GM20431 (cell line): ENCODE data around the gene CA11.
"Not testable (repeated sequence)": the region's sequence is repeated elsewhere in the genome, so short reads cannot be mapped to it uniquely, and the experiment has no call there.

Experiments
- in situ Hi-C: fragments of 300-500 bp; cut with MseI, MboI; formaldehyde crosslinking; loops from one replicate; pipeline ENCODE4 v1.15.0; 2020; ENCODE audit warnings: low sequenced_read_pairs; ENCODE audit not compliant: unreplicated experiment

Gene CA11

GRCh38 chr19:48644839-48645619, 958 bp downstream of the CA11 start:
- in situ Hi-C loops, result no loop called here

DNA sequence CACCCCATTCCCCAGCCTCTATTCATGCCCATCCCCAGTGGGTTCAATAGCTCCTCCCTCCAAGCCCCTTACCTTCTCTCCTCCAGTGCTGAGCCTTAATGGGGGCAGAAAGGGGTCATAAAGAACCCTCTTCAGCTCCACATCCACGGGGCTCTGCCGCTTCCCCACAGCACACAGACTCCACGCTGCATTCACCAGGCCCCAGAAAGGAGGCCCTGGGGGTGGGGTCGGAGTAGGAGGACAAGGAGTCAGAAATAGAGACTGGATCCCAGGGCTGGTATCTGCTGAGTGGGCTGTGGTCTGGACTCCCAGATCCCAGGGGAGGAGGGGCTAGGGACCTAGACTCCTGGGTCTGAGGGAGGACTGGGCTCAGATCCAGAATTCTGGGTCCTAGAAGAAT, 1.6 kb downstream of the CA11 start:
- in situ Hi-C loops, result no loop called here

GRCh38 chr19:48642862-48643261, 3.1 kb downstream of the CA11 start:
- in situ Hi-C loops, result no loop called here

DNA sequence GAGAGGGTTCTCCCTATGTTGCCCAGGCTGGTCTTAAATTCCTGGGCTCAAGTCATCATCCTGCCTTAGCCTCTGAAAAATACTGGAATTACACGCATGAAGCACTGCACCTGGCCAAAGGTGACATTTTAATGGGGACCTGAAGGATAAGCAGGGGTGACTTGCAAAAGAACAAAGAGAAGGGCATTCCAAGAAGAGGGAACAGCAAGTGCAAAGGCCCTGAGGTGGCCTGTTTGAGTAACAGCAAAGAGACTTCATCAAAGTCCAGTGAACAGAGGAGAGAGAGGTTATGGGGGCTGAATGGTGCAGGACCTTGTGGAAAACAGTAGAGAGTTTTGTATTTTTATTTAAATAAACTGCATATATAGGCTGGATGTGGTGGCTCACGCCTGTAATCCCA, 4.1 kb downstream of the CA11 start:
- in situ Hi-C loops, result no loop called here

DNA sequence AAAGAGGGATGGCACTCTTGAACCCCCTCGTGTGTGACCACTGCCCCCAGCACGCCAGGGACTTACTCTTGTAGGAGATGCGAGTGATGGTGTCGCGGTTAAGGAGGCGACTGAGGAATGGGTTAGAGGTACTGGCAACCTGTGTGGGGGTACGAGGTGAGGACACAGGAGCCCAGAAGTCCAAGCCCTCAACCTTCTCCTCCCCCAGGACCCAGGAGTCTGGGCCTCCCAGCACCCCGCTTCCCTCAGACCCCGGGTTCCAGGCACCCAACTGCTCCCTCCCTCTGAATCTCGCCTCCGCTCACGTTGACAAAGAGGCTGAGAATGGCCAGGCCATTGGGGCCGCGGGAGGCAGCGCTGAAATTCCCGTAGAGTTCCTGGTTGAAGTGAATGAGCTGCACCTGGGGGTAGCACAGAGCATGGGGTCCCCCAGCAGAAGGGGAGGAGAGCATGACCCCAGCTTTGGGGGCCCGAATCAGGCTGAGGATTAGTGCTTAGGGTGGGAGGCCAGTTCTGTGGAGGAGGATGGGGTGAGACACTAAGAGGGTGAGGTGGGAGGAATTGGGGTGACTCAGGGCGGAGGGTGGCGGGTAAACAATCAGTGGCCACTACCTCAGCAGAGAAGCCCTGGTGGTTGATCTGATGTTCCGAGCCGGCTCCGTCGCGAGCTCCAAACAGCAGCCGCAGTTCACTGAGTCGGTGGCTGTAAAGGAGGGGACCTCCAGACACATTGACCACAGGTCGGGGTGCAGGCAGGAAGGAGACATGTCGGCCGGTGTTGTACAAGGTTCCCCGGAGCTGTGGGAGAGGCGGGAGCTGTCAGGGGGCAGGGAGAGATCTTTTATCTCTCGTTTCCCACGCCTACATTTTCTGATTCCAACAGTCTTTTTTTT, 6.3 kb downstream of the CA11 start:
- in situ Hi-C loops, result no loop called here

DNA sequence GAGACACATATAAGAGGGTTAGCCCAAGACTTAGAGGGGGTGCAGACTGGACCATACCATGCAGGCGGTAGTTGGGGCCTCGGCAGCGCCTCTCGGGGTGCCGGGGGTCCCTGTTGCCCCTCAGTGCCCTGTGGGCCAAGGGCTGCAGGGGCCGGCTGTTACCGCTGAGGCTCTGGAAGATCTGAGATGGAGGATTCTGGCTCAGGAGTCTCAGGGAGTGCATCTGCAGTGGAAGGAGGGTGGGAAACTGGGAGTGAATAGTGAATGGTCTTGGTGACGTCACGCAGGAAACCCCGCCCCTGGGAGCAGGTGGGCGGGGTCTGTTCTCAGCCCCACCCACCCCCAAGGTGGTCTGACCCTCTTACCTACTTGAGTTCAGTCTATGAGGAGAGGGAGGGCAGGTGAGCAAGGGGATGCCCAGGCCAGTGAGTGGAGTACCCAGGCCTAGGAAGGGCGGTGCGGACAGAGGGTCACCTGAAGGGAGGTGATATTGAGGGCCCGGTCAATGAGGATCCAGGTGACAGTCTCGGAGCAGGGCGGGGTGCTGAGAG, 7.1 kb downstream of the CA11 start:
- in situ Hi-C loops, result no loop called here

GRCh38 chr19:48637948-48638830, 7.8 kb downstream of the CA11 start:
- in situ Hi-C loops, result no loop called here

DNA sequence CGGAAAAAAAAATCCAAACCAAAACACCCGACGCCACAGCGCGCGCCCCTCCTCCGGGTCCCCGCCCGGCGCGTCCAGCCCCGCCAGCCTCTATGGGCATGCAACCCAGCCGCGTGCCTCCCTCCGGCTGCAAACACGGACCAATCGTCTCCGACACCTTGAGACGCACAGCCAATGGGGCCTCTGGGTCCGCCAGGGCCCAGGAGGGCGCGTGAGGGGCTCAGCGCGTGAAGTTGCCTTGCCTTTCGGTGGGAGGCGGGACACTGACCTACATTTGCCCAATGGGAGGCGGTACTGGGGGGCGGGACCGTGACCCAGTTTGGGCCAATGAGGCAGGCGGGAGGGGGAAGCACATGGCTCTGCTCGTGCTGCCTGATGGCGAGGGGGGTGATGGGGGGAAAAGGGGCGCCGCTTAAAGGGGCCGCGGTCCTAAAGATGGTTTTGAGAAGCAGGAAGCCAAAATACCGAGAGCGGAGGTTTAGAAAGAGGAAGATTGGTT, 8.5 kb downstream of the CA11 start:
- in situ Hi-C loops, result no loop called here

- in situ Hi-C loops, result no loop called here
Measured at GRCh38 chr19:48636859-48637448, 9.0 kb downstream of the CA11 start, which contains the start of gene DBP. DBP (minus strand) TSS chr19:48637379; CDS start chr19:48636994, 385 bp downstream.

DNA sequence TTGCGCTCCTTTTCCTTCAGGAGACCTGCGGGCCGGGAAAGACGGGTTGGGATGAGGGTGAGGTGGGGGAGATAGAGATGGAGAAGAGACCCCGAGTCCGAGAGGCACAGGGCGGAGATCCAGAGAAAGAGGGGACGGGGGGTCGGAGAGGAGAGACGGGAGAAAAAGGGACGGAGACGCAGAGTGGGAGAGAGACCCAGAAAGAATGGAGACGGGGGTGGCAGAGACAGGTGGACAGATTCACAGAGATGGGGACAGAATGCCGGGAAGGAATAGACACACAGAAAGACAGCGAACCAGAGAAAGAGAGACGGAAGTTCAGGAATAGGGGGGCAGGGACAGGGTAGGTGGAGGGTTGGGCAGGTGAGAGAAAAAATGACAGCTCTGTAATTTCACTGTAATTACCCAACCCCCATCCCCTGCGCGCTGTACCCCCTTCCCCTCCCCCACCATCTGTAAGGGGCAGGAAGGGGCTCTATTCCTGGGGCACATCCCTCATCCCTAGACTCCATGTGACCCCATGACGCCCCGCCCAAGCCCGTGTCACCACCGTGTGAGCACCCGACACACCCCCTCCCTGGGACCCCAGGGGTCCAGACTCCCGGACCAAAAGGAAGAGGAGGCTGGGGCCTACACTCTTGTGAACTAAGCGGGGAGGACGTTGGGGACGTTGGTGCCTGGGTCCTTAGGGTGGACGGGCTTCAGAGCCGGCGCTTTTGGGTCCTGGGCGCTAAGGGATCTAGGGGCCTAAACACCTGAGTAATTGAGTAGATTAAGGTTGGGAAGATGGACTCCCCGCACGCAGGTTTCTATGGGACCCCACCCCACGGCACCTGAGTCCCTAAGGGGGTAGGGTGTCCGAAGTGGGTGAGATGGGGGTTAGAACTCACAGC, 9.8 kb downstream of the CA11 start:
- in situ Hi-C loops, result no loop called here

DNA sequence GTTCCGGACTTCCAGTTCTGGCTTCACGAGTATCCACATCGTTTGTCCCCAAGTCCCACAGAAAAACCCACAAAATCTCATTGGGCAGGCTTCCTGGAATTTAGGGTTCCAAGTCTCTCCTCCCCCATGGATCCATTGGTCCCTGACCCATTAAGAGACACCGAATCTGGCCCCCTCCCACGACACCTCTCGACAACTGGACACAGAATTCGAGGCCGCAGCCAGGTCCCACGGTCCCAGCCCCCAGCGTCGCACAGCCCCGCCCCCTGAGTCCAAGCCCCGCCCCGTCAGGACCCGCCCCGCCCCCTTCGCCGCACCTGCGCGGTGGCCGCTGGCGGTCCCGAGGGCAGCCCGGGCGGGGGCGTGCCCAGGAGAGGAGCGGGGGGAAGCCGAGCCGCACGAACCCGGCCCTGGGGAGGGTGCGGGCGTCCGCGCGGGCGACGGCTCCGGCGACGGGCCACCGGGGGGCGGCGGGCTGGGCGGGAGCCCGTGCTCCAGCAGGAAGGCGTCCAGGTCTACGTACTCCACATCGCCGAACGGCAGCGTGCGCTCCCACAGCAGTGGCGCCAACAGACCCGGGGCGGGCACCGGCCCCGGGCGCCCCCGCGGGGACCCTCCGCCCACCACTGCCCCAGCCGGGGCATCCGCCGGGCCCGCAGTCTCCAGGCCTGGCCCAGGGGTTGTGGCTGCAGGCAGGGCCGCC, 10.6 kb downstream of the CA11 start:
- in situ Hi-C loops, result no loop called here

DNA sequence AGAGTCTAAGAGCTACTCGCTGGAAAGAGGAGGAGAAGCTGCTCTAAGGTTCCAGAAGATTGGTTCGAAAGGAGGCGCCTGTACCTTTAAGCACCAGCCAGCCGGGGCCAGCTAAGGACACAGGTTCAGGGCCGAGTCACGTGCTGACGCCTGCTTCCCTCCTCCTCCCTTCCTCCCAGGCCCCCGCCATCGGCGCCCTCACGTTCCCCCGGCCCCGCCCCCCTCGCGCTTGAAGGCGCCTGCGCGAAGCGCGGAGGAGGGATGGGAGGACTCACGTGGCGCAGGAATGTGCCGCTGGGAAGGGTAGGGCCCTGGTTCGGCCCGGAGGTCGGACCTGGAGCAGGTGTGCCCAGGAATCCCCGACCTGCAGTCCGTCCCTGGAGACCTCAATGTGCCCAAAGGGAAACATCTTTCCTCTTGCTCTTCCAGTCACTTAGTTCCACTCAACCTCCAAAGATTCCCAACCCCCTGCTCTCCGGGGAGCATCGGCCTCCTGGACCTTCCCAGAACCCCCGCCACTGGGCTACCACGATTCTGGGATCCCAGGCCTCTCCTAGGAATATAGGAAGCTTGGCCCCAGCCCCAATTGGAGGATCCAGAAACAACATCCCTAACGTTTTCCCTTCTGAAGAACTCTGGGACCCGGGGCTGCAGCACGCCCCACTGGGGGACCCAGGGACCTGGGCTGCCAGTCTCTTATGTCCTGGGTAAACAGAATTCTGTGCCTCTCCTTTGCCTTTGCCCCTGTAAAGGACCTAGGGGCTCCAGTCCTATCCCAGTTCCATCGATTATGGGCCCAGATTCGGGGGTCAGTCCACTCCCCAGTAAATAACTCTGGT, 11.3 kb downstream of the CA11 start:
- in situ Hi-C loops, result no loop called here

DNA sequence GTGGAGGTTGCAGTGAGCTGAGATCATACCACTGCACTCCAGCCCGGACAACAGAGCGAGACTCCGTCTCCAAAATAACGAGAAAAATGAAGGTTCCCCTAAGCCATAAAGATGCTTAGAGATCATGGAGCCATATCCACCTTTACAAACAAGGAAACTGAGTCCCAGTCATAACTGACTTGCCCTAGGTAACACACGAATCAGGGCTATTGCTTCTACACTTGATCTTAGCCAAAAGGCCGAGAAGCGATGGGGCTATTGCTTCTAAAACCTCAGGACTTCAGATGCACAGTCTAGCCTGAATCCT, 12.0 kb downstream of the CA11 start:
- in situ Hi-C loops, result no loop called here

DNA sequence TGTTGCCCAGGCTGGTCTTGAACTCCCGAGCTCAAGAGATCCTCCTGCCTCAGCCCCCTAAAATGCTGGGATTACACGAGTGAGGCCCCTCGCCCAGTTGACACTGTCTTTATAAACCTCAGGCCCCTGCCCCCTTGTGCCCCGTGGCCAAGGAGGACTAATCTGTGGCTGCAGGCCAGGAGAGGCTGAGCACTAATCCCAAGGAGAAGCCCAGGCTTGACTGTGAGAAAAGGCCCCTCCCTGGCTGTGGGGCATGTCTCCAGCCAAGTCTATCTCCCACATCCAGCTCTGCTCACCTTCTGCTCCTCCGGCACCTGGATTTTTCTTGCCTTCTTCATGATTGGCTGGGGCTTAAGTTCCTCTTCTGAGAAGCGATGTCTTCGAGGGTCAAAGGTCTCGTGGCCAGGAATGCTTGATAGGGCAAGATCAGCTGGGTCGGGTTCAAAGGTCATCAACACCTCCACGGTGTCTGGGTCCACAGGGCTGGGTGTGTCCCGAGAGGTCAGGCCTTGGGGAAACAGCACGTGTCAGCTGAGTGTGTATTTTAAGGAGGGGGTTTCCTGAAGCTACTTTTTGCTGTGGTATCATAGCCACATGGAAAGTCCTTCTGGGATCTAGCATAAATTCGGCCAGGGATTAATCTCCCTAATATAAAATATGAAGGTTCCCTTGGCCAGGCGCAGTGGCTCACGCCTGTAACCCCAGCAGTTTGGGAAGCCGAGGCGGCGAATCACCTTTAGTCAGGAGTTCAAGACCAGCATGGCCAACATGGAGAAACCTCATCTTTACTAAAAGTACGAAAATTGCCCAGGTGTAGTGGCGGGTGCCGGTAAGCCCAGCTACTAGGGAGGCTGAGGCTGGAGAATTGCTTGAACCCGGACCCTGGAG, 12.6 kb downstream of the CA11 start:
- in situ Hi-C loops, result no loop called here

GRCh38 chr19:48632692-48633147, 13.3 kb downstream of the CA11 start:
- in situ Hi-C loops, result no loop called here

- in situ Hi-C loops, result not testable (repeated sequence)
Measured at GRCh38 chr19:48632286-48632685, 13.7 kb downstream of the CA11 start.
